Fibroblast of lung (primary cell): ENCODE results near the gene DPYD. TPM values are rescaled to one million over a fixed set of nuclear protein-coding genes. Genes with fewer than 3 reads are reported as not detected.

Experiments
- DNase-seq, 2 donors: peaks; one replicate each; pipeline versions ENCODE4 v3.0.0 to v3.0.0-alpha.2; 2010; ENCODE audit warnings: low read depth in 2 of 2
- H2AFZ ChIP-seq: 2 replicates; pipeline ENCODE4 v1.5.1; 2012; ENCODE audit warnings: low read length, control low read depth, inconsistent platforms
- H3K27ac ChIP-seq: 2 replicates; pipeline ENCODE4 v1.5.1; 2011; ENCODE audit warnings: low read length, control low read depth; ENCODE audit not compliant: insufficient read depth
- H3K27me3 ChIP-seq: 2 replicates; pipeline ENCODE4 v1.5.1; 2011; ENCODE audit warnings: mild to moderate bottlenecking, low read length; ENCODE audit not compliant: control insufficient read depth, insufficient read depth
- H3K36me3 ChIP-seq: 2 replicates; pipeline ENCODE4 v1.5.1; 2011; ENCODE audit warnings: low read length; ENCODE audit not compliant: control insufficient read depth, insufficient read depth
- H3K4me1 ChIP-seq: 2 replicates; pipeline ENCODE4 v1.5.1; 2011; ENCODE audit warnings: low read length; ENCODE audit not compliant: control insufficient read depth, insufficient read depth; ENCODE audit errors: extremely low read depth
- H3K4me2 ChIP-seq: 2 replicates; pipeline ENCODE4 v1.5.1; 2011; ENCODE audit warnings: low read length, control low read depth; ENCODE audit not compliant: insufficient read depth; ENCODE audit errors: extremely low read depth
- H3K4me3 ChIP-seq, 4 experiments: fragments of 200-600 bp in 1 of 4; sonication (generic) in 1 of 4; replicated peaks in 1 of 4; 2 replicates each; pipeline ENCODE4 v1.5.1; 2011 to 2016; ENCODE audit warnings: low read length in 4 of 4, low read depth in 3 of 4, mild to moderate bottlenecking in 3 of 4, control low read depth in 2 of 4, inconsistent platforms in 1 of 4, mixed read lengths in 1 of 4; ENCODE audit not compliant: insufficient read depth in 1 of 4; ENCODE audit errors: control extremely low read depth in 1 of 4
- H3K79me2 ChIP-seq: 2 replicates; pipeline ENCODE4 v1.5.1; 2012; ENCODE audit warnings: mild to moderate bottlenecking, low read length, inconsistent platforms; ENCODE audit not compliant: control insufficient read depth, insufficient read depth
- H3K9ac ChIP-seq: 2 replicates; pipeline ENCODE4 v1.5.1; 2011; ENCODE audit warnings: mild to moderate bottlenecking, low read length, control low read depth; ENCODE audit not compliant: insufficient read depth
- H3K9me3 ChIP-seq: 2 replicates; pipeline ENCODE4 v1.5.1; 2012; ENCODE audit warnings: low read depth, low read length; ENCODE audit not compliant: control insufficient read depth, insufficient read depth
- H4K20me1 ChIP-seq: 2 replicates; pipeline ENCODE4 v1.5.1; 2011; ENCODE audit warnings: low read length; ENCODE audit not compliant: control insufficient read depth, insufficient read depth; ENCODE audit errors: extremely low read depth
- CTCF ChIP-seq, 2 donors: IDR thresholded peaks in 1 of 2; conservative IDR thresholded peaks in 1 of 2; 1 replicate in 1 of 2; 2 replicates in 1 of 2; pipeline ENCODE4 v1.5.1; 2011 to 2012; ENCODE audit warnings: low read length in 2 of 2, control low read depth in 1 of 2, inconsistent platforms in 1 of 2, low read depth in 1 of 2, mild to moderate bottlenecking in 1 of 2
- EZH2 ChIP-seq: IDR thresholded peaks from 2 replicates; pipeline ENCODE4 v1.5.1; 2012; ENCODE audit warnings: low read length, control low read depth, mild to moderate bottlenecking; ENCODE audit errors: missing control alignments
- polyA plus RNA-seq, 2 donors: library from polyadenylated mRNA; depleted of rRNA in 1 of 2; stranded (reverse) in 1 of 2; unstranded in 1 of 2; fragments of >200 nt; gene quantifications; 2 replicates each; pipeline ENCODE4 v1.2.1, GENCODE V29; 2011 to 2012; ENCODE audit warnings: missing spikeins in 1 of 2
- total RNA-seq: library from RNA; depleted of rRNA; stranded (reverse); fragments of >200 nt; gene quantifications from 2 replicates; pipeline ENCODE4 v1.2.1, GENCODE V29; 2014

The DPYD gene
- total and polyA plus RNA-seq, 2 donors (not counting 1 experiment from before 2014, with no cell fraction given) = 32.0 to 63.1 TPM

GRCh38 chr1:97128426-97128825 lies 792.4 kb downstream of the DPYD start:
- Histone ChIP-seq H3K4me3 (no peak overlapping the region), H3K27ac (no peak overlapping the region), H3K27me3 (no peaks in the 10 kb centered on the region), H2AFZ (no peak overlapping the region), H3K4me2 (no peak overlapping the region), H3K79me2 (no peaks in the 10 kb centered on the region), H3K9ac (no peak overlapping the region), H3K36me3 (no peaks in the 10 kb centered on the region), H4K20me1 (no peaks in the 10 kb centered on the region), H3K4me1 (no peaks in the 10 kb centered on the region), H3K9me3 (no peaks in the 10 kb centered on the region)
- no peak for TF ChIP-seq EZH2
- TF ChIP-seq CTCF (conservative IDR thresholded peaks at IDR 0.05 in 1 of 2, IDR thresholded peaks at IDR 0.05 in 1 of 2; ENCODE audit: low read depth in 1 of 2, low read length in 2 of 2) = no peak
- DNase-seq = no peak

- Histone ChIP-seq H3K27ac (no peak overlapping the region), H3K79me2 (no peaks in the 10 kb centered on the region), H4K20me1 (no peaks in the 10 kb centered on the region), H3K4me3 (no peak overlapping the region), H3K4me1 (no peaks in the 10 kb centered on the region), H2AFZ (no peak overlapping the region), H3K9ac (no peak overlapping the region), H3K4me2 (no peak overlapping the region), H3K9me3 (no peaks in the 10 kb centered on the region), H3K36me3 (no peaks in the 10 kb centered on the region), H3K27me3 (no peaks in the 10 kb centered on the region)
- no peak for TF ChIP-seq CTCF (conservative IDR thresholded peaks at IDR 0.05 in 1 of 2, IDR thresholded peaks at IDR 0.05 in 1 of 2; ENCODE audit: low read depth in 1 of 2, low read length in 2 of 2)
- no peak for TF ChIP-seq EZH2
- DNase-seq = peak in 1 of 2 donors; percentile 11
These were observed 797.0 kb downstream of the DPYD start for GRCh38 chr1:97123717-97124431.

- H3K9ac ChIP-seq = no peak overlapping the region
- H4K20me1 ChIP-seq = no peaks in the 10 kb centered on the region
- H3K4me1 ChIP-seq = no peaks in the 10 kb centered on the region
- H3K27me3 ChIP-seq = no peaks in the 10 kb centered on the region
- H3K36me3 ChIP-seq = no peaks in the 10 kb centered on the region
- no peak overlapping the region for H3K4me3 ChIP-seq
- H2AFZ ChIP-seq = no peak overlapping the region
- H3K79me2 ChIP-seq = no peaks in the 10 kb centered on the region
- DNase-seq = no peak
- H3K9me3 ChIP-seq = no peaks in the 10 kb centered on the region
- H3K4me2 ChIP-seq = no peak overlapping the region
- no peak overlapping the region for H3K27ac ChIP-seq
- no peak for TF ChIP-seq CTCF (conservative IDR thresholded peaks at IDR 0.05 in 1 of 2, IDR thresholded peaks at IDR 0.05 in 1 of 2; ENCODE audit: low read depth in 1 of 2, low read length in 2 of 2)
- no peak for TF ChIP-seq EZH2
These were observed 800.0 kb downstream of the DPYD start for GRCh38 chr1:97120806-97121205.
